ENCODE results near the gene ISG20L2. TPM values are rescaled to one million over a fixed set of nuclear protein-coding genes. Genes with fewer than 3 reads are reported as not detected.

Gene ISG20L2
- total RNA-seq, 1 donor from 2014 or later = 36.9 TPM

- Mint-ChIP-seq H3K4me3 (ENCODE audit: low read depth) (no peak overlapping the region), H3K27ac (no peak overlapping the region), H3K9me3 (ENCODE audit: low read depth) (no peaks in the 10 kb centered on the region), H3K27me3 (no peaks in the 10 kb centered on the region), H3K4me1 (ENCODE audit: low read depth) (peaks cover 7% of the 10 kb centered on the region), H3K36me3 (ENCODE audit: insufficient read depth) (peaks cover 11% of the 10 kb centered on the region)
- TF ChIP-seq CTCF (IDR thresholded peaks at IDR 0.05; ENCODE audit: unreplicated experiment) = peak; percentile 53
- DNase-seq (ENCODE audit: low spot score, unreplicated experiment) = no peak
Observed at GRCh38 chr1:156726549-156727226, 1.9 kb downstream of the ISG20L2 start.

- Mint-ChIP-seq H3K4me1 (ENCODE audit: low read depth) (peaks cover 7% of the 10 kb centered on the region), H3K36me3 (ENCODE audit: insufficient read depth) (peaks cover 10% of the 10 kb centered on the region), H3K4me3 (ENCODE audit: low read depth) (no peak overlapping the region), H3K27me3 (no peaks in the 10 kb centered on the region), H3K9me3 (ENCODE audit: low read depth) (no peaks in the 10 kb centered on the region), H3K27ac (no peak overlapping the region)
- peak; percentile 96 for TF ChIP-seq CTCF (IDR thresholded peaks at IDR 0.05; ENCODE audit: unreplicated experiment)
- DNase-seq (ENCODE audit: low spot score, unreplicated experiment) = peak; percentile 78
Observed at GRCh38 chr1:156725683-156726280, 2.8 kb downstream of the ISG20L2 start.

GRCh38 chr1:156721535-156721934 is 7.0 kb downstream of the ISG20L2 start:
- H3K4me1 Mint-ChIP-seq (ENCODE audit: low read depth) = no peaks in the 10 kb centered on the region
- no peak overlapping the region for H3K4me3 Mint-ChIP-seq (ENCODE audit: low read depth)
- H3K36me3 Mint-ChIP-seq (ENCODE audit: insufficient read depth) = peaks cover 13% of the 10 kb centered on the region
- H3K9me3 Mint-ChIP-seq (ENCODE audit: low read depth) = no peaks in the 10 kb centered on the region
- no peak overlapping the region for H3K27ac Mint-ChIP-seq
- no peak for DNase-seq (ENCODE audit: low spot score, unreplicated experiment)
- TF ChIP-seq CTCF (IDR thresholded peaks at IDR 0.05; ENCODE audit: unreplicated experiment) = no peak
- H3K27me3 Mint-ChIP-seq = no peaks in the 10 kb centered on the region

- no peak for TF ChIP-seq CTCF (IDR thresholded peaks at IDR 0.05; ENCODE audit: unreplicated experiment)
- H3K27me3 Mint-ChIP-seq = no peaks in the 10 kb centered on the region
- no peak overlapping the region for H3K4me3 Mint-ChIP-seq (ENCODE audit: low read depth)
- no peaks in the 10 kb centered on the region for H3K9me3 Mint-ChIP-seq (ENCODE audit: low read depth)
- DNase-seq (ENCODE audit: low spot score, unreplicated experiment) = no peak
- peaks cover 13% of the 10 kb centered on the region for H3K36me3 Mint-ChIP-seq (ENCODE audit: insufficient read depth)
- no peak overlapping the region for H3K27ac Mint-ChIP-seq
- H3K4me1 Mint-ChIP-seq (ENCODE audit: low read depth) = no peaks in the 10 kb centered on the region
Observed at GRCh38 chr1:156721131-156721530, 7.4 kb downstream of the ISG20L2 start.

- Mint-ChIP-seq H3K9me3 (ENCODE audit: low read depth) (no peaks in the 10 kb centered on the region), H3K27me3 (no peaks in the 10 kb centered on the region), H3K27ac (no peak overlapping the region), H3K36me3 (ENCODE audit: insufficient read depth) (peaks cover 4% of the 10 kb centered on the region), H3K4me1 (ENCODE audit: low read depth) (no peaks in the 10 kb centered on the region), H3K4me3 (ENCODE audit: low read depth) (no peak overlapping the region)
- TF ChIP-seq CTCF (IDR thresholded peaks at IDR 0.05; ENCODE audit: unreplicated experiment) = no peak
- DNase-seq (ENCODE audit: low spot score, unreplicated experiment) = no peak
Observed at GRCh38 chr1:156717351-156717750, 11.2 kb downstream of the ISG20L2 start.
